ENCODE measurements around the gene DAPK1. TPM values are rescaled to one million over a fixed set of nuclear protein-coding genes. Genes with fewer than 3 reads are reported as not detected.
A peak's percentile ranks its signal among the peaks of the same experiment; 100 is the strongest.

DAPK1 gene
- total and polyA plus RNA-seq, 10 of the 15 experiments (the other 5 are each of a cell fraction or from before 2014, with no cell fraction given), result 8.2 to 94.7 (median 51.6) TPM

- CTCF ChIA-PET, result no interaction called here
- WGBS (ENCODE audit: insufficient coverage, insufficient replicate concordance, low lambda C conversion rate, missing lambda C conversion rate), result 85% methylated on average over 13 of the region's 13 CpGs
Observed at GRCh38 chr9:87527211-87527916, 29.7 kb downstream of the DAPK1 start.

GRCh38 chr9:87528969-87529368 lies 31.3 kb downstream of the DAPK1 start:
- DNase-seq (ENCODE audit: low read depth, low spot score) (no peak), FAIRE-seq (no peak), ATAC-seq (no peak)
- ChIA-PET SMC1A (ENCODE audit: uncharacterized antibody, unreplicated experiment) (interaction anchor here (2.1 kb wide), 1 partner anchor 27 kb away, joined by 7 read pairs; no protein-coding TSS in a partner anchor), RAD21 (ENCODE audit: unreplicated experiment) (no interaction called here), CTCF (no interaction called here), POLR2A (no interaction called here)
- TF ChIP-seq ZBTB33 (IDR thresholded peaks at IDR 0.05), result no peak
- no peak for TF ChIP-seq RCOR1 (conservative IDR thresholded peaks at IDR 0.05; ENCODE audit: low read depth, low read length)
- TF ChIP-seq SIX5 (IDR thresholded peaks at IDR 0.05; ENCODE audit: low read depth, low read length, severe bottlenecking), result no peak
- TF ChIP-seq CHD4 (IDR thresholded peaks at IDR 0.05), result no peak
- TF ChIP-seq RUNX3 (IDR thresholded peaks at IDR 0.05; ENCODE audit: low read length), result 0 out of 2 replicates have a peak, but pooled peaks have one; percentile 11
- no peak overlapping the region for H3K4me2 ChIP-seq (ENCODE audit: control insufficient read depth, insufficient read depth)
- intact Hi-C loops (cut with micrococcal nuclease; ENCODE audit: unreplicated experiment) (no loop called here), in situ Hi-C loops (cut with MboI) (no loop called here)
- H3K4me1 ChIP-seq (ENCODE audit: control insufficient read depth, insufficient read depth, low read length), result peaks cover 16% of the 10 kb centered on the region
- H3K9ac ChIP-seq (ENCODE audit: control insufficient read depth, insufficient read depth, low read length), result no peak overlapping the region
- 70% methylated on average over 6 of the region's 6 CpGs for WGBS (ENCODE audit: insufficient coverage, insufficient replicate concordance, low lambda C conversion rate, missing lambda C conversion rate)
- H3K36me3 ChIP-seq (ENCODE audit: control insufficient read depth in 2 of 2, insufficient read depth in 2 of 2, low read length in 1 of 2), result peaks cover under 1 to 5% of the 10 kb centered on the region in 2 experiments; a peak in 2 of 4 replicates
- no peak overlapping the region for H2AFZ ChIP-seq (ENCODE audit: control insufficient read depth, low read depth, low read length)
- no peaks in the 10 kb centered on the region for H4K20me1 ChIP-seq (ENCODE audit: control insufficient read depth, insufficient read depth)
- peaks cover 9% of the 10 kb centered on the region for H3K79me2 ChIP-seq (ENCODE audit: control insufficient read depth, insufficient read depth, low read length)
- H3K4me3 ChIP-seq, result no peak overlapping the region
- H3K27me3 ChIP-seq (replicated peaks in 1 of 2; ENCODE audit: control insufficient read depth in 2 of 2, insufficient read depth in 2 of 2, low read length in 1 of 2), result no peaks in the 10 kb centered on the region
- no peak overlapping the region for H3K27ac ChIP-seq (ENCODE audit: control insufficient read depth, insufficient read depth)
- no peaks in the 10 kb centered on the region for H3K9me3 ChIP-seq (replicated peaks; ENCODE audit: control insufficient read depth, insufficient read depth, low read length)
- no TSS peak for BruUV-seq (replicated peaks)

More at GRCh38 chr9:87527211-87527916, 29.7 kb downstream of the DAPK1 start:
- Histone ChIP-seq H3K9ac (ENCODE audit: control insufficient read depth, insufficient read depth, low read length) (no peak overlapping the region), H3K27ac (ENCODE audit: control insufficient read depth, insufficient read depth) (no peak overlapping the region), H3K27me3 (replicated peaks in 1 of 2; ENCODE audit: control insufficient read depth in 2 of 2, insufficient read depth in 2 of 2, low read length in 1 of 2) (no peaks in the 10 kb centered on the region), H3K4me2 (ENCODE audit: control insufficient read depth, insufficient read depth) (no peak overlapping the region), H3K79me2 (ENCODE audit: control insufficient read depth, insufficient read depth, low read length) (peaks cover 8% of the 10 kb centered on the region), H3K4me1 (ENCODE audit: control insufficient read depth, insufficient read depth, low read length) (peaks cover 16% of the 10 kb centered on the region), H2AFZ (ENCODE audit: control insufficient read depth, low read depth, low read length) (no peak overlapping the region), H3K36me3 (ENCODE audit: control insufficient read depth in 2 of 2, insufficient read depth in 2 of 2, low read length in 1 of 2) (peaks cover 1 to 5% of the 10 kb centered on the region in 2 experiments; a peak in 2 of 4 replicates), H3K4me3 (no peak overlapping the region), H4K20me1 (ENCODE audit: control insufficient read depth, insufficient read depth) (no peaks in the 10 kb centered on the region), H3K9me3 (replicated peaks; ENCODE audit: control insufficient read depth, insufficient read depth, low read length) (no peaks in the 10 kb centered on the region)
- in situ Hi-C loops (cut with MboI), result no loop called here
- RAD21 ChIA-PET (ENCODE audit: unreplicated experiment), result no interaction called here
- no TSS peak for BruUV-seq (replicated peaks)
- POLR2A ChIA-PET, result no interaction called here
- SMC1A ChIA-PET (ENCODE audit: uncharacterized antibody, unreplicated experiment), result interaction anchor here (0.8 to 2.1 kb wide), 4 partner anchors 9 to 42 kb away, joined by 3 to 7 read pairs (median 4); no protein-coding TSS in a partner anchor
- TF ChIP-seq RAD51 (IDR thresholded peaks at IDR 0.05), result no peak
- TF ChIP-seq STAT1 (conservative IDR thresholded peaks at IDR 0.05), result no peak
- TF ChIP-seq MTA3 (IDR thresholded peaks at IDR 0.05; ENCODE audit: borderline replicate concordance, low read length), result no peak
- TF ChIP-seq SIX5 (IDR thresholded peaks at IDR 0.05; ENCODE audit: low read depth, low read length, severe bottlenecking), result no peak
- no peak for TF ChIP-seq CHD1 (IDR thresholded peaks at IDR 0.05; ENCODE audit: low read depth, low read length)
- TF ChIP-seq EED (IDR thresholded peaks at IDR 0.05; ENCODE audit: low read depth), result no peak
- no peak for DNase-seq (ENCODE audit: low read depth, low spot score)
- intact Hi-C loops (cut with micrococcal nuclease; ENCODE audit: unreplicated experiment), result no loop called here
- FAIRE-seq, result no peak
- ATAC-seq, result no peak
